Right lobe of liver (tissue), 6 donors: ENCODE results near the gene DPP6. TPM values are rescaled to one million over a fixed set of nuclear protein-coding genes. Genes with fewer than 3 reads are reported as not detected.

Experiments used
- ATAC-seq, 4 donors: fragments of 200-7000 bp; cut with Tn5 transposase; one replicate each; pipeline ENCODE4 v1.9.1; 2020; ENCODE audit warnings: mild to moderate bottlenecking in 4 of 4, moderate library complexity in 4 of 4
- DNase-seq, 3 donors: peaks; one replicate each; pipeline ENCODE4 v3.0.0-alpha.2; 2020
- H3K27ac ChIP-seq, 3 donors: fragments of 200-600 bp; one replicate each; pipeline ENCODE4 v1.8.0; 2022
- H3K27me3 ChIP-seq, 2 donors: fragments of 200-600 bp; one replicate each; pipeline ENCODE4 v1.8.0; 2022
- H3K36me3 ChIP-seq, 4 donors: fragments of 200-600 bp; sonication (generic) in 1 of 4; one replicate each; pipeline versions ENCODE4 v1.5.1 to v1.8.0; 2017 to 2022; ENCODE audit warnings: control low read depth in 1 of 4
- H3K4me1 ChIP-seq, 4 donors: fragments of 200-600 bp; sonication (generic) in 1 of 4; one replicate each; pipeline versions ENCODE4 v1.5.1 to v1.8.0; 2017 to 2022; ENCODE audit warnings: control low read depth in 1 of 4
- H3K4me3 ChIP-seq, 3 donors: fragments of 200-600 bp; one replicate each; pipeline ENCODE4 v1.8.0; 2022
- H3K9me3 ChIP-seq, 4 donors: fragments of 200-600 bp; sonication (generic) in 1 of 4; one replicate each; pipeline versions ENCODE4 v1.5.1 to v1.8.0; 2017 to 2022; ENCODE audit warnings: control low read depth in 1 of 4
- POLR2A ChIP-seq: fragments of 450-650 bp; IDR thresholded peaks from one replicate; pipeline ENCODE4 v1.6.1; 2017; ENCODE audit warnings: antibody characterized with exemption, mild to moderate bottlenecking
- WGBS: methylation state at CpG from one replicate; pipeline ENCODE4 v1.1.6; 2018; ENCODE audit warnings: low coverage, low lambda C conversion rate; ENCODE audit not compliant: insufficient coverage; ENCODE audit errors: missing lambda C conversion rate; 5-methylcytosine and 5-hydroxymethylcytosine counted together
- intact Hi-C, 2 donors: fragments of 100-400 bp; cut with DNase I; formaldehyde crosslinking; loops; one replicate each; pipeline versions ENCODE4 v1.11.2 to v1.14.1; 2022
- total RNA-seq, 6 experiments: library from RNA; depleted of rRNA in 2 of 6; stranded (reverse); fragments of >200 nt in 2 of 6; fragmentation: NEBNext Ultra II Directional in 3 of 6; extraction: Animal tissue kit (Norgen Biotek cat#: 25700) in 3 of 6; gene quantifications; one replicate each; pipeline versions ENCODE4 v1.1.0 to v1.2.4, GENCODE V29; 2016 to 2023
- TF ChIP-seq, protein P1 (sequence below), 4 donors: fragments of 200-600 bp in 3 of 4; fragments of 450-650 bp in 1 of 4; IDR thresholded peaks; one replicate each; pipeline versions ENCODE4 v1.5.1 to v1.8.0; 2016 to 2022; ENCODE audit warnings: antibody characterized with exemption in 4 of 4, mild to moderate bottlenecking in 2 of 4
- donor health status: DM: no; HTN: yes; CAD: no.
- donor health status: DM: no; HTN: no; CAD: no.
- donor health status: DM: no; HTN: no; CAD: no.
- donor health status: DM: no; HTN: yes; CAD: no.
- donor health status: DM: no; HTN: yes; CAD: no.

Gene DPP6
- total RNA-seq, 6 experiments from 2014 or later = not detected

DNA sequence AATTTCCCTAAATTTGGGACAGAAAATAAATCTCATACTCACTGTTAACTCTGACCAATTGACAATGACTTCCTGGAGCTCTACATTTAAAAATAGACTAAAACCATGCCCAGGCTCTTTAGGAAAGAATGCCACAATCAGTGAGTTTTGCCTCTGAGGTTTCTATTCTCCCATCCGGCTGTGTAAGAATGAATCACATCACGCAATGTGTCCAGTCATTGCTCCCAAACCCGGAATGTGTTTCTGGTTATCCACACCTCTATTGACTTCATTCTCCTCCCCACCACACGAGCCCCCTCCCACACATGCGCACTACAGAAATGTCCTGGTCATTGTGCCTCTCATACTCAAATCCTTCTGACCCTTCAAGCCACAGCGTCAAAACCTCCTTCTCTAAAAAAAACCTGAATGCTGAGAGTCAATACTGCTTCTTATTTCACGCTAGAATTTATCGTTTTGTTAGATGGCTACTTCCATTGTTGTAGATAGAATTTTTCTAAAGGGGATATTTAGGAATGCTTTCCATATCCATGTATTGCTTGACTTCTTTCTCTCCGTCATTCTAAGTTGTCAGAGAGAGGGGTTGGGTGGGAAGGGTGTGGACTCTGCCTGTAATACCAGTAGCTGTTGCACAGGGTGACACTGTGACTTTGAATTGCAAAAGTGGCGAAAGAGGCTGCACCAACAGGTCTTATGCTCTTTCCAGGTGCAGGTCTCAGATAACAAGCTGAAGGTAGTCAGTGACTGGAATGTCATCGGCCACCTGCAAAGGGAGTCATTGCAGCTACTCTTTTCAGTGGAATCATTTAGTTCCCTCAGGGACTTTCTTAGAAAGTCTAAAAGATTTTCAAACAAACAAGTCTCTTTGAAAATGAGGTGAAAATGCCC lies 594.2 kb downstream of the DPP6 start:
- H3K9me3 ChIP-seq = no peaks in the 10 kb centered on the region
- no peak for DNase-seq
- no peak overlapping the region for H3K4me3 ChIP-seq
- TF ChIP-seq, protein P1, sequence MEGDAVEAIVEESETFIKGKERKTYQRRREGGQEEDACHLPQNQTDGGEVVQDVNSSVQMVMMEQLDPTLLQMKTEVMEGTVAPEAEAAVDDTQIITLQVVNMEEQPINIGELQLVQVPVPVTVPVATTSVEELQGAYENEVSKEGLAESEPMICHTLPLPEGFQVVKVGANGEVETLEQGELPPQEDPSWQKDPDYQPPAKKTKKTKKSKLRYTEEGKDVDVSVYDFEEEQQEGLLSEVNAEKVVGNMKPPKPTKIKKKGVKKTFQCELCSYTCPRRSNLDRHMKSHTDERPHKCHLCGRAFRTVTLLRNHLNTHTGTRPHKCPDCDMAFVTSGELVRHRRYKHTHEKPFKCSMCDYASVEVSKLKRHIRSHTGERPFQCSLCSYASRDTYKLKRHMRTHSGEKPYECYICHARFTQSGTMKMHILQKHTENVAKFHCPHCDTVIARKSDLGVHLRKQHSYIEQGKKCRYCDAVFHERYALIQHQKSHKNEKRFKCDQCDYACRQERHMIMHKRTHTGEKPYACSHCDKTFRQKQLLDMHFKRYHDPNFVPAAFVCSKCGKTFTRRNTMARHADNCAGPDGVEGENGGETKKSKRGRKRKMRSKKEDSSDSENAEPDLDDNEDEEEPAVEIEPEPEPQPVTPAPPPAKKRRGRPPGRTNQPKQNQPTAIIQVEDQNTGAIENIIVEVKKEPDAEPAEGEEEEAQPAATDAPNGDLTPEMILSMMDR (IDR thresholded peaks at IDR 0.05) = no peak
- TF ChIP-seq POLR2A = no peak
- H3K36me3 ChIP-seq = no peaks in the 10 kb centered on the region
- no peak for ATAC-seq
- no peaks in the 10 kb centered on the region for H3K4me1 ChIP-seq
- H3K27ac ChIP-seq = no peak overlapping the region
- WGBS = 64% methylated on average over 11 of the region's 11 CpGs
- intact Hi-C loops = no loop called here
- H3K27me3 ChIP-seq = no peaks in the 10 kb centered on the region

DNA sequence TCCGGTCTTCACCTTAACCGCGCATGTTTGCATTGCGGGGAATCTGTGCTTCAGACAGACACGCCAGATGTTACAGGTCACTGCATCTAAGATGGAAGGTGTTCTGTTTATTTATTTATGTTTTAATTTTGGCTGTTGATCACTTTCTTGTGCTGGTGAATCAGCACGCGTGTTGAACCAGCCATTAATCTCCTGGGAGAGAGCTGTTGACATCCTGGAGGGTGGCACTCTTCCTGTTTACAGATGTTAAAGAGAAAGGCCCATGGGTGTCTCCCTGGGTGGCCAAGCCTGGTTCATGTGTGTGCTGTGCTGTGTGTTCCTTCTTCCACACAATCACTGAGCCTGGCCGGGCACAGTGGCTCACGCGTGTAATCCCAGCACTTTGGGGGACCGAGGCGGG lies 595.4 kb downstream of the DPP6 start:
- intact Hi-C loops = no loop called here
- Histone ChIP-seq H3K27me3 (no peaks in the 10 kb centered on the region), H3K4me3 (no peak overlapping the region), H3K36me3 (no peaks in the 10 kb centered on the region), H3K4me1 (no peaks in the 10 kb centered on the region), H3K9me3 (no peaks in the 10 kb centered on the region), H3K27ac (no peak overlapping the region)
- WGBS = 69% methylated on average over 3 of the region's 12 CpGs
- no peak for TF ChIP-seq POLR2A
- TF ChIP-seq, protein P1 (IDR thresholded peaks at IDR 0.05) = no peak
- DNase-seq (no peak), ATAC-seq (no peak)

DNA sequence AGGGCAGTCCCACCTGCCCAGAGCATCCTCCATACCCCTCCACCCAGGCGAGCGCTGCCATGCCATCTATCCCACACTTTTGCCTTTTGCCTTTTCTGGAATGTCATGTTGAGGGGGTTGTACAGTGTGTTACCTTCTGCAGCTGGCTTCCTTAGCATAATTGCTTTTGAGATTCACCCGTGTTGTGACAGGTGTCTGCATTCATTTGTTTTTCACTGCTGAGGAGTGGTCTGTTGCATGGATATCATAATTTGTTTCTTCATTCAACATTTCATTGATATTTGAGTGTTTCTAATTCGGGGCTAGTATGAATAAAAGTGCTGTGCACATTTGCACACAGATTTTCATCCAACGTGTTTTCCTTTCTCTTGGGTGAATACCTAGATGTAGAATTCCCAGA lies 596.8 kb downstream of the DPP6 start:
- H3K4me3 ChIP-seq = no peak overlapping the region
- intact Hi-C loops = no loop called here
- 57% methylated on average over 5 of the region's 5 CpGs for WGBS
- H3K4me1 ChIP-seq = no peaks in the 10 kb centered on the region
- no peaks in the 10 kb centered on the region for H3K27me3 ChIP-seq
- H3K36me3 ChIP-seq = no peaks in the 10 kb centered on the region
- ATAC-seq = no peak
- no peaks in the 10 kb centered on the region for H3K9me3 ChIP-seq
- TF ChIP-seq, protein P1 (IDR thresholded peaks at IDR 0.05) = no peak
- TF ChIP-seq POLR2A = no peak
- DNase-seq = no peak
- no peak overlapping the region for H3K27ac ChIP-seq

DNA sequence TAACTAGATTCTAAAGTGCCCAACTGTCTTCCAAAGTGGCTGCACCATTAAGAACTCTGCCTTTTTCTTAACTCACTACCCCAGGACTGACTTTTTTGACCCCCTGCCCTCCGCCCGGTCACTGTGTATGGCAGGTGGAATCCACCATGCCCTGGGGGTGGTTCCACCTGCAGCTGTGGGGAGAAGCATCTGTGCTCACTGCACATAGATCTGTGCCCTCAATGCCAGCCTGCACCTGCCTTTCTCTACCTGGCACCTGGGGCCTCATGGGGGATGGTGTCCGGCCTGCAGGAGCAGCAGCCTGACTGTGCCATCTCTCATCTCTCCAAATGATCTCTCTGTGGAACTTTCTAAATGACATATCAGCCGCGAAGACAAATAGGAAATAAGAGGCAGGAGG lies 597.2 kb downstream of the DPP6 start:
- intact Hi-C loops = no loop called here
- H3K27ac ChIP-seq = no peak overlapping the region
- ATAC-seq (no peak), DNase-seq (no peak)
- TF ChIP-seq POLR2A = no peak
- TF ChIP-seq, protein P1 (IDR thresholded peaks at IDR 0.05) = no peak
- H3K4me3 ChIP-seq = no peak overlapping the region
- no peaks in the 10 kb centered on the region for H3K4me1 ChIP-seq
- no peaks in the 10 kb centered on the region for H3K9me3 ChIP-seq
- no peaks in the 10 kb centered on the region for H3K27me3 ChIP-seq
- WGBS = 75% methylated on average over 4 of the region's 5 CpGs
- no peaks in the 10 kb centered on the region for H3K36me3 ChIP-seq
